SHP77 (cell line): ENCODE data around the gene TRAPPC2L.
A peak's percentile ranks its signal among the peaks of the same experiment; 100 is the strongest.
"Not testable (repeated sequence)": the region's sequence is repeated elsewhere in the genome, so short reads cannot be mapped to it uniquely, and the experiment has no call there.

ENCODE experiments used
- DNase-seq, 2 experiments: peaks; one replicate each; lab custom pipeline; 2025; lab: John Stamatoyannopoulos, UW

TRAPPC2L gene

GRCh38 chr16:88878356-88878755 is 21.4 kb downstream of the TRAPPC2L start:
- DNase-seq, result no peak

GRCh38 chr16:88878967-88879787 is 22.2 kb downstream of the TRAPPC2L start:
- no peak for DNase-seq

GRCh38 chr16:88879788-88880055 is 22.8 kb downstream of the TRAPPC2L start:
- no peak for DNase-seq

- DNase-seq, result no peak
Measured at GRCh38 chr16:88880226-88881006, 23.5 kb downstream of the TRAPPC2L start.

GRCh38 chr16:88881007-88881615 is 24.2 kb downstream of the TRAPPC2L start:
- DNase-seq, result no peak

- DNase-seq, result no peak
Measured at GRCh38 chr16:88881675-88882357, 24.9 kb downstream of the TRAPPC2L start.

GRCh38 chr16:88882358-88883030 is 25.6 kb downstream of the TRAPPC2L start:
- DNase-seq, result no peak

GRCh38 chr16:88883117-88883895 is 26.4 kb downstream of the TRAPPC2L start:
- no peak for DNase-seq

GRCh38 chr16:88883946-88884345 is 27.0 kb downstream of the TRAPPC2L start:
- DNase-seq, result peak; percentile 52 to 78

- DNase-seq, result no peak
Measured at GRCh38 chr16:88884569-88885271, 27.8 kb downstream of the TRAPPC2L start.

GRCh38 chr16:88885693-88886280 is 28.9 kb downstream of the TRAPPC2L start:
- DNase-seq, result no peak

GRCh38 chr16:88886420-88886844 is 29.5 kb downstream of the TRAPPC2L start:
- no peak for DNase-seq

GRCh38 chr16:88886845-88887521 is 30.1 kb downstream of the TRAPPC2L start:
- DNase-seq, result no peak

- DNase-seq, result no peak
Measured at GRCh38 chr16:88888057-88888456, 31.1 kb downstream of the TRAPPC2L start.

GRCh38 chr16:88888461-88889387 is 31.8 kb downstream of the TRAPPC2L start:
- DNase-seq, result no peak

GRCh38 chr16:88889702-88890352 is 32.9 kb downstream of the TRAPPC2L start:
- DNase-seq, result not testable (repeated sequence)

GRCh38 chr16:88891083-88891482 is 34.2 kb downstream of the TRAPPC2L start:
- DNase-seq, result no peak

GRCh38 chr16:88892065-88892464 is 35.1 kb downstream of the TRAPPC2L start:
- DNase-seq, result no peak
